Right atrium auricular region (tissue), 2 donors: Measurements from ENCODE around the gene OVOL3. TPM values are rescaled to one million over a fixed set of nuclear protein-coding genes. Genes with fewer than 3 reads are reported as not detected.

Experiments used
- DNase-seq: peaks from one replicate; pipeline ENCODE4 v3.0.0-alpha.2; 2019; ENCODE audit warnings: low spot score
- H3K27ac ChIP-seq, 2 donors: fragments of 200-600 bp; sonication (generic); 1 replicate in 1 of 2; 2 replicates in 1 of 2; pipeline ENCODE4 v1.5.1; 2016 to 2019
- H3K27me3 ChIP-seq, 2 donors: fragments of 200-600 bp; sonication (generic); one replicate each; pipeline versions ENCODE4 v1.5.1 to v1.6.0; 2017 to 2019
- H3K36me3 ChIP-seq: fragments of 200-600 bp; sonication (generic); one replicate; pipeline ENCODE4 v1.5.1; 2016
- H3K4me1 ChIP-seq, 2 donors: fragments of 200-600 bp; sonication (generic); one replicate each; pipeline versions ENCODE4 v1.5.1 to v1.6.0; 2017 to 2019
- H3K4me3 ChIP-seq, 2 donors: fragments of 200-600 bp; sonication (generic); 1 replicate in 1 of 2; 2 replicates in 1 of 2; pipeline ENCODE4 v1.5.1; 2017 to 2019; ENCODE audit warnings: mild to moderate bottlenecking in 1 of 2, moderate library complexity in 1 of 2
- H3K9me3 ChIP-seq, 2 donors: fragments of 200-600 bp; sonication (generic); one replicate each; pipeline ENCODE4 v1.5.1; 2019
- total RNA-seq, 2 donors: library from RNA; depleted of rRNA; stranded (reverse); fragments of >200 nt; gene quantifications; one replicate each; pipeline ENCODE4 v1.1.0, GENCODE V29; 2016
- TF ChIP-seq, protein P1 (sequence below), 2 donors: fragments of 200-600 bp; sonication (generic); IDR thresholded peaks; one replicate each; pipeline ENCODE4 v1.5.1; 2019; ENCODE audit warnings: antibody characterized with exemption in 2 of 2

OVOL3 gene
- total RNA-seq, 2 donors from 2014 or later = not detected

DNA sequence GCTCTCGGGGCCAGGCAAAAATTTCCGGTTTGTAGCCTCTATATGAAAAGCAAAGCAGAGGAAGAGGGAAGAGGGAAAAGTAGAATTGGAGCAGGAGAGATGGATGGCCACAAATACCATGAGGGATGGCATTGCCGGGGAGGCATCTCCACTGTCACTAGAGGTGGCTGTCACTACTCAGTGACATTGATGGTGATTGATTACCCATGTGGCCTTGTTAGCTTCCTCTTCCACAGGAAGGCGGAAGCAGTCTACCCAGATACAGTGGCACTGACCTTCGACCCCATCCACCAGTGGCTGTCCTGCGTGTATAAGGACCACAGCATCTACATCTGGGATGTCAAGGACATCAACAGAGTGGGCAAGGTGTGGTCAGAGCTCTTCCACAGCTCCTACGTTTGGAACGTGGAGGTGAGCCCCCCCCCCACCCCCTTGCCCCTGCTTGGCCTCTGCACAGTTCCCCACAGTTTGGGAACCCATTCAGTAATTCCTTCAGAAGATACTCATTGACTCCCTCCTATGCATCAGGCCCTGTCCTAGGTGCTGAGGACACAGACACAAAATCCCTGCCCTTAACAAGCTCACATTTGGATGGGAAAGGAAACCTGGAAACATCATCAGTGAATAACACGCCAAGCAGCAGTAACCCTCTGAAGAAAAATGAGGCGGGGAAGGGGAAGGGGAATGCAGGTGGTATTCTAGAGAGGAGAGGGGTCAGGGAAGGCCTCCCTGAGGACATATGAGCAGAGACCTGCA is 37.6 kb upstream of the OVOL3 start:
- Histone ChIP-seq H3K27me3 (no peaks in the 10 kb centered on the region), H3K9me3 (no peaks in the 10 kb centered on the region), H3K4me3 (no peak overlapping the region), H3K36me3 (no peaks in the 10 kb centered on the region), H3K4me1 (peaks cover 0 to 9% of the 10 kb centered on the region in 2 donors), H3K27ac (no peak overlapping the region)
- no peak for DNase-seq
- TF ChIP-seq, protein P1, sequence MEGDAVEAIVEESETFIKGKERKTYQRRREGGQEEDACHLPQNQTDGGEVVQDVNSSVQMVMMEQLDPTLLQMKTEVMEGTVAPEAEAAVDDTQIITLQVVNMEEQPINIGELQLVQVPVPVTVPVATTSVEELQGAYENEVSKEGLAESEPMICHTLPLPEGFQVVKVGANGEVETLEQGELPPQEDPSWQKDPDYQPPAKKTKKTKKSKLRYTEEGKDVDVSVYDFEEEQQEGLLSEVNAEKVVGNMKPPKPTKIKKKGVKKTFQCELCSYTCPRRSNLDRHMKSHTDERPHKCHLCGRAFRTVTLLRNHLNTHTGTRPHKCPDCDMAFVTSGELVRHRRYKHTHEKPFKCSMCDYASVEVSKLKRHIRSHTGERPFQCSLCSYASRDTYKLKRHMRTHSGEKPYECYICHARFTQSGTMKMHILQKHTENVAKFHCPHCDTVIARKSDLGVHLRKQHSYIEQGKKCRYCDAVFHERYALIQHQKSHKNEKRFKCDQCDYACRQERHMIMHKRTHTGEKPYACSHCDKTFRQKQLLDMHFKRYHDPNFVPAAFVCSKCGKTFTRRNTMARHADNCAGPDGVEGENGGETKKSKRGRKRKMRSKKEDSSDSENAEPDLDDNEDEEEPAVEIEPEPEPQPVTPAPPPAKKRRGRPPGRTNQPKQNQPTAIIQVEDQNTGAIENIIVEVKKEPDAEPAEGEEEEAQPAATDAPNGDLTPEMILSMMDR (IDR thresholded peaks at IDR 0.05) = no peak

DNA sequence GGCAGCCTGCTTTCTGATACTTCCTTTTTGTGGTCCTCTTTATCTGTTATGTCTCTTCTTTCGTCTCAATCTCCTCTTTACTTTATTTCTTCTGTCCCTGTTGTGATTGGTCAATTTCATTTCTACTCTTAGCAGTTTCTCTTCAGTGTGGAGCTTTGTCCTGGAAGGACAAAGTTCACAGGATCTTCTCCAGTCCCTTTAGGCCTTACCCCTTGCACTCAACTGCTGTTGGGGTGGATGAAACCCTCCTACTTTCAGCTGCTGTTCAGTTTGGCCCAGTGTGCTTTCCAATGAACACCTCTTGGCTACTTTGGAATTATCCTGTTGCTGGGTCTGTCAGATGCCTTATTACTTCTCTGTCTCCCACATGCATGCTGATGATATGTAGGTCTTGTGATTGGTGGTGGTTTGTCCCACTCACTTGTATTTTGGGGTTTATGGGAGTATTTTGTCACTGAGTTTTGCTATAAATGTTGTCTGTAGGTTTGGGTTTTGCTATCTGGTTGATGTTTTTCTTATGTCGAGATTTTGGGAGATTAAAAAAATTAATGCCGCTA is 31.5 kb upstream of the OVOL3 start:
- no peaks in the 10 kb centered on the region for H3K9me3 ChIP-seq
- TF ChIP-seq, protein P1 (IDR thresholded peaks at IDR 0.05) = no peak
- peaks cover 0 to 8% of the 10 kb centered on the region in 2 donors for H3K4me1 ChIP-seq
- no peak for DNase-seq
- H3K4me3 ChIP-seq = no peak overlapping the region
- no peaks in the 10 kb centered on the region for H3K27me3 ChIP-seq
- H3K27ac ChIP-seq = no peak overlapping the region
- no peaks in the 10 kb centered on the region for H3K36me3 ChIP-seq

DNA sequence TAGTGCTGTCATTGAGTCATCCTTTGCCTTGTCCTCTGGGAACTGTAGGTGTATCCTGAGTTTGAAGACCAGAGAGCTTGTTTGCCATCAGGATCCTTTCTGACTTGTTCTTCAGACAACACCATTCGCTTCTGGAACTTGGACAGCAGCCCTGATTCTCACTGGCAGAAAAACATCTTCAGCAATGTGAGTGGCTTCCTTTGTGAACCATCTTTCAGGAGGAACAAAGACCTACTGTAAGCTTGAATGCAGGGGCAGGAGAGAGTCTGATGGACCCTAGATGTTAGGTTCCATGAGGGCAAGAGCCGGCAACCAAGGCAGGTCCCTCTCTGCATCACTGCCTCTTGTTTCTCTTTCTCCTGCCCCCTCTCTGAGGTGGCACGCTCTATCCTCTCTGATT is 29.6 kb upstream of the OVOL3 start:
- no peaks in the 10 kb centered on the region for H3K9me3 ChIP-seq
- no peaks in the 10 kb centered on the region for H3K36me3 ChIP-seq
- DNase-seq = no peak
- TF ChIP-seq, protein P1 (IDR thresholded peaks at IDR 0.05) = no peak
- H3K4me3 ChIP-seq = no peak overlapping the region
- H3K27me3 ChIP-seq = no peaks in the 10 kb centered on the region
- no peak overlapping the region for H3K27ac ChIP-seq
- H3K4me1 ChIP-seq = peaks cover 0 to 8% of the 10 kb centered on the region in 2 donors

DNA sequence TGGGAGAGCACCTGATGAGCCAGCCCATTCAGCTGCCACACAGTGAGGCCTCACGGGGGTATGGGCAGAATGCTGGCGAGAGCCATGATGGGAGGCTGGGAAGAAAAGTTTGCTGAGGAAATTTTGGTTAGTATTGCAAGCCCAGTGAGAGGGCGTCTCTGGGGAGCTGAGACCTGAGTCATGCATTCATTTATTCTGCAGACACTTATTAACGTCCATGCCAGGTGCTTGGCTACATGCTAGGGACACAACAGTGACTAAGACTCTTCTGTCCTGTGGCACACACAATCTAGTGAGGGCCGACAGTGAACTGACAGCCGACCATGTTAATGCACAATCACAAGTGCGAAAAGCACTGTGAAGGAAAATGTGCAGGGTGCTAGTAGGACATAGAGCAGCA is 29.0 kb upstream of the OVOL3 start:
- TF ChIP-seq, protein P1 (IDR thresholded peaks at IDR 0.05) = no peak
- no peaks in the 10 kb centered on the region for H3K27me3 ChIP-seq
- H3K36me3 ChIP-seq = no peaks in the 10 kb centered on the region
- no peak overlapping the region for H3K27ac ChIP-seq
- H3K4me1 ChIP-seq = peaks cover 0 to 8% of the 10 kb centered on the region in 2 donors
- DNase-seq = no peak
- H3K9me3 ChIP-seq = no peaks in the 10 kb centered on the region
- no peak overlapping the region for H3K4me3 ChIP-seq

DNA sequence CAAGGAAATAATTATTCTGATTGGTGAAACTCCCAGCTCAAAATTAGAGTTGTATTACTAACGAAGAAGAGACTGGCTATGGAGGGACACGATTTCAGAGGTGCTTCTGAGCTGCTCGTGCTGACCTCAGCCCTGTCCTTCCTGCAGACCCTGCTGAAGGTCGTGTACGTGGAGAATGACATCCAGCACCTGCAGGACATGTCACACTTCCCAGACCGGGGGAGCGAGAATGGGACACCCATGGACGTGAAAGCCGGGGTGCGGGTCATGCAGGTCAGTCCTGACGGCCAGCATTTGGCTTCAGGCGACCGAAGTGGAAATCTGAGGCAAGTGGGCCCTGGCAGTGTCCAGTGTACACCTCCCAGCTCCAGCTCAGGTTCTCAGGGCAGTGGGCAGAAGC is 28.0 kb upstream of the OVOL3 start:
- Histone ChIP-seq H3K27me3 (no peaks in the 10 kb centered on the region), H3K9me3 (no peaks in the 10 kb centered on the region), H3K4me3 (no peak overlapping the region), H3K36me3 (no peaks in the 10 kb centered on the region), H3K4me1 (peaks cover 0 to 8% of the 10 kb centered on the region in 2 donors), H3K27ac (no peak overlapping the region)
- no peak for DNase-seq
- TF ChIP-seq, protein P1 (IDR thresholded peaks at IDR 0.05) = no peak
